ENCODE measurements around the gene RSU1. TPM values are rescaled to one million over a fixed set of nuclear protein-coding genes. Genes with fewer than 3 reads are reported as not detected.

RSU1 gene
- total and polyA plus RNA-seq, 2 donors (not counting 3 experiments of a cell fraction or from before 2014, with no cell fraction given) = 80.2 to 104 TPM

DNA sequence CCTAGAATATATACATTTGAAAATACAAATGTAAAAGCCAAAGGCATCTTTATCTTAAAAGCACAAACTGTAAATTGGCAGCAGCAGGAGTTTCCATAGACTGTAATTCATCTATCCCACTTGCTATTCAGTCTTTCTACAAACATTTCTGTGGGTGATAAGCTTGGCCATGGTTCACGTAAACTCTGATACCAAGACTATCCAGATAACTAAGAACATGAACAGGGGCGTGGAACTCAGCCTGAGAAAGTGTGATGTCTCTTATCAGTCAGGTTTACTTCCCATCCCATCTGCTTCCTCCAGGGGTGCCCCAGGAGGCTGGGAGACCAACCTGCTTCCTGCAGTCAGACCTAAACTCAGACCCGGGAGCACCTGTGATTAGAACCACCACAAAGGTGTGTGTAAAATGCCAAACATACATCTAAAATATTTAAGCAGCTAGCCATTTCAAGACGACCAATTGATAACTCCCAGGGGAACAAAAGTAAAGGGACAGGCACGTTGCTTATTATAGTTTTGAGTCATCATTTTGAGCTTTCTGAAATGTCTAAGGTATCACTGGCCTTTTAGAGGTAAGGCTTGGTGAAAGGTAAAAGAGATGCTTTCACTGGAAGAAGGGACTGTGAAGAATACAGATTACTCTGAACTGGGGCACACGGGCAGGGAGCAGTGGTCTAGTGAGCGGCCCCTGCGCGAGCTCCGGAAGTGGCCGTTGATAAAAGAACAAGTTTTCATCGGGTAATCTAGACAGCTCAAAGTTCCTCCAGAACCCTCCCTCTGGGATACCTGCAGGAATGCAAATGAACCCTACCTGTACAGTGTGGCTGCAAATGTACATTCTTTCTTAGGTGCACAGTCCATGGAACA lies 51.5 kb downstream of the RSU1 start:
- no peaks in the 10 kb centered on the region for H3K9me3 ChIP-seq (replicated peaks; ENCODE audit: control insufficient read depth, insufficient read depth, low read length)
- no peak overlapping the region for H3K4me2 ChIP-seq (ENCODE audit: insufficient read depth, low read length)
- intact Hi-C loops (cut with micrococcal nuclease) = no loop called here
- H3K4me1 ChIP-seq (ENCODE audit: control insufficient read depth, extremely low read depth, insufficient read depth, low read length) = no peaks in the 10 kb centered on the region
- no peak for FAIRE-seq
- BruUV-seq (replicated peaks) = no TSS peak
- H4K20me1 ChIP-seq (replicated peaks; ENCODE audit: control insufficient read depth, extremely low read depth, insufficient read depth, low read length) = no peaks in the 10 kb centered on the region
- no peaks in the 10 kb centered on the region for H3K36me3 ChIP-seq (ENCODE audit: control insufficient read depth in 2 of 2, extremely low read depth in 1 of 2, insufficient read depth in 2 of 2, low read length in 2 of 2)
- TF ChIP-seq POLR2AphosphoS5 (IDR thresholded peaks at IDR 0.05; ENCODE audit: insufficient read depth, low read depth, low read length) (no peak), JUN (IDR thresholded peaks at IDR 0.05; ENCODE audit: borderline replicate concordance, insufficient read depth, insufficient read length, low read depth) (no peak), MYC (IDR thresholded peaks at IDR 0.05; ENCODE audit: low read depth, low read length) (no peak), POLR2A (IDR thresholded peaks at IDR 0.05; ENCODE audit: low read depth, low read length) (no peak), FOS (IDR thresholded peaks at IDR 0.05; ENCODE audit: borderline replicate concordance, insufficient read depth, low read length) (no peak), GATA2 (IDR thresholded peaks at IDR 0.05; ENCODE audit: insufficient read depth, insufficient read length, low read depth, low read length) (no peak), EZH2 (IDR thresholded peaks at IDR 0.05; ENCODE audit: borderline replicate concordance, low read depth, low read length, severe bottlenecking) (no peak)
- TF ChIP-seq, protein P1, sequence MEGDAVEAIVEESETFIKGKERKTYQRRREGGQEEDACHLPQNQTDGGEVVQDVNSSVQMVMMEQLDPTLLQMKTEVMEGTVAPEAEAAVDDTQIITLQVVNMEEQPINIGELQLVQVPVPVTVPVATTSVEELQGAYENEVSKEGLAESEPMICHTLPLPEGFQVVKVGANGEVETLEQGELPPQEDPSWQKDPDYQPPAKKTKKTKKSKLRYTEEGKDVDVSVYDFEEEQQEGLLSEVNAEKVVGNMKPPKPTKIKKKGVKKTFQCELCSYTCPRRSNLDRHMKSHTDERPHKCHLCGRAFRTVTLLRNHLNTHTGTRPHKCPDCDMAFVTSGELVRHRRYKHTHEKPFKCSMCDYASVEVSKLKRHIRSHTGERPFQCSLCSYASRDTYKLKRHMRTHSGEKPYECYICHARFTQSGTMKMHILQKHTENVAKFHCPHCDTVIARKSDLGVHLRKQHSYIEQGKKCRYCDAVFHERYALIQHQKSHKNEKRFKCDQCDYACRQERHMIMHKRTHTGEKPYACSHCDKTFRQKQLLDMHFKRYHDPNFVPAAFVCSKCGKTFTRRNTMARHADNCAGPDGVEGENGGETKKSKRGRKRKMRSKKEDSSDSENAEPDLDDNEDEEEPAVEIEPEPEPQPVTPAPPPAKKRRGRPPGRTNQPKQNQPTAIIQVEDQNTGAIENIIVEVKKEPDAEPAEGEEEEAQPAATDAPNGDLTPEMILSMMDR (IDR thresholded peaks at IDR 0.05; ENCODE audit: extremely low read depth in 1 of 2, insufficient read depth in 1 of 2, low read depth in 1 of 2, low read length in 2 of 2) = no peak
- TF ChIP-seq, protein P2, sequence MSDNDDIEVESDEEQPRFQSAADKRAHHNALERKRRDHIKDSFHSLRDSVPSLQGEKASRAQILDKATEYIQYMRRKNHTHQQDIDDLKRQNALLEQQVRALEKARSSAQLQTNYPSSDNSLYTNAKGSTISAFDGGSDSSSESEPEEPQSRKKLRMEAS (IDR thresholded peaks at IDR 0.05; ENCODE audit: insufficient read depth, insufficient read length) = no peak
- H2AFZ ChIP-seq (ENCODE audit: low read depth, low read length) = no peak overlapping the region
- no peaks in the 10 kb centered on the region for H3K27me3 ChIP-seq (ENCODE audit: control insufficient read depth in 2 of 2, insufficient read depth in 2 of 2, low read length in 2 of 2)
- no peak overlapping the region for H3K27ac ChIP-seq (ENCODE audit: insufficient read depth, low read depth, low read length)
- no peaks in the 10 kb centered on the region for H3K9me1 ChIP-seq (replicated peaks; ENCODE audit: control insufficient read depth, extremely low read depth, insufficient read depth, low read length)
- no peak overlapping the region for H3K9ac ChIP-seq (replicated peaks; ENCODE audit: extremely low read depth, insufficient read depth, low read length)
- dilution Hi-C loops (cut with MboI; ENCODE audit: extremely low pct_ligation_motif_present, low sequenced_read_pairs) = no loop called here
- ChIA-PET POLR2A (interaction anchor here (0.7 kb wide), 1 partner anchor 1198 kb away, joined by 3 read pairs; no protein-coding TSS in a partner anchor), CTCF (interaction anchor here (1.4 to 1.8 kb wide), 3 partner anchors 12 to 863 kb away, joined by 4 to 10 read pairs (median 5); no protein-coding TSS in a partner anchor)
- H3K4me3 ChIP-seq (replicated peaks in 1 of 3; ENCODE audit: insufficient read depth in 1 of 3, low read depth in 1 of 3, low read length in 3 of 3) = no peak overlapping the region
- peaks cover 4% of the 10 kb centered on the region for H3K79me2 ChIP-seq (ENCODE audit: control insufficient read depth, insufficient read depth, low read length)
- DNase-seq (ENCODE audit: low read depth, low spot score) = no peak
